Neural progenitor cell (in vitro differentiated cells): ENCODE data around the gene SPATA16. TPM values are rescaled to one million over a fixed set of nuclear protein-coding genes. Genes with fewer than 3 reads are reported as not detected.
"Not testable (repeated sequence)": the region's sequence is repeated elsewhere in the genome, so short reads cannot be mapped to it uniquely, and the experiment has no call there.

ENCODE experiments used
- DNase-seq: peaks from one replicate; pipeline ENCODE4 v3.0.0-alpha.2; 2016; ENCODE audit warnings: low spot score
- H2AFZ ChIP-seq: fragments of 200-600 bp; sonication (generic); replicated peaks from 2 replicates; pipeline ENCODE4 v1.6.1; 2016; ENCODE audit warnings: antibody characterized with exemption
- H3F3A ChIP-seq: fragments of 200-600 bp; sonication (generic); 2 replicates; pipeline ENCODE4 v1.6.1; 2016; ENCODE audit warnings: antibody characterized with exemption, low read depth
- H3K27ac ChIP-seq: fragments of 200-600 bp; sonication (generic); 2 replicates; pipeline ENCODE4 v1.5.1; 2016; ENCODE audit warnings: mild to moderate bottlenecking
- H3K27me3 ChIP-seq: fragments of 200-600 bp; sonication (generic); 2 replicates; pipeline ENCODE4 v1.6.1; 2016; ENCODE audit warnings: mild to moderate bottlenecking, moderate library complexity
- H3K36me3 ChIP-seq: fragments of 200-600 bp; sonication (generic); 2 replicates; pipeline ENCODE4 v1.5.1; 2016
- H3K4me1 ChIP-seq: fragments of 200-600 bp; sonication (generic); 2 replicates; pipeline ENCODE4 v1.6.1; 2016; ENCODE audit warnings: mixed run types
- H3K4me2 ChIP-seq: fragments of 200-600 bp; sonication (generic); 2 replicates; pipeline ENCODE4 v1.6.1; 2016
- H3K4me3 ChIP-seq: fragments of 200-600 bp; sonication (generic); 2 replicates; pipeline ENCODE4 v1.5.1; 2016
- H3K79me2 ChIP-seq: fragments of 200-600 bp; sonication (generic); 2 replicates; pipeline ENCODE4 v1.6.1; 2016; ENCODE audit warnings: low read depth
- H3K9ac ChIP-seq: fragments of 200-600 bp; sonication (generic); 2 replicates; pipeline ENCODE4 v1.6.1; 2016
- H3K9me3 ChIP-seq: fragments of 200-600 bp; sonication (generic); 2 replicates; pipeline ENCODE4 v1.5.1; 2016; ENCODE audit warnings: low read depth
- H4K20me1 ChIP-seq: fragments of 200-600 bp; sonication (generic); 2 replicates; pipeline ENCODE4 v1.6.1; 2016; ENCODE audit warnings: low read depth
- H3K27ac Mint-ChIP-seq: 3 replicates; pipeline ENCODE4 v1.8.0; 2021; ENCODE audit warnings: mixed read lengths
- H3K27me3 Mint-ChIP-seq: 2 replicates; pipeline ENCODE4 v1.8.0; 2022; ENCODE audit warnings: low read depth, mild to moderate bottlenecking, inconsistent platforms, moderate library complexity, mixed read lengths; ENCODE audit not compliant: insufficient read depth
- H3K36me3 Mint-ChIP-seq: 3 replicates; pipeline ENCODE4 v1.8.0; 2021; ENCODE audit warnings: mixed read lengths
- H3K4me1 Mint-ChIP-seq: 3 replicates; pipeline ENCODE4 v1.8.0; 2021; ENCODE audit warnings: mixed read lengths
- H3K4me3 Mint-ChIP-seq: 3 replicates; pipeline ENCODE4 v1.8.0; 2021; ENCODE audit warnings: mild to moderate bottlenecking, moderate library complexity, mixed read lengths
- H3K9me3 Mint-ChIP-seq: 3 replicates; pipeline ENCODE4 v1.8.0; 2020; ENCODE audit warnings: mixed read lengths
- CTCF ChIP-seq: fragments of 200-600 bp; sonication (generic); IDR thresholded peaks from 2 replicates; pipeline ENCODE4 v1.5.1; 2017; ENCODE audit warnings: antibody characterized with exemption, mild to moderate bottlenecking
- EZH2 ChIP-seq: fragments of 200-600 bp; sonication (generic); IDR thresholded peaks from 2 replicates; pipeline ENCODE4 v1.6.1; 2017; ENCODE audit warnings: antibody characterized with exemption, mild to moderate bottlenecking, moderate library complexity
- EZH2phosphoT487 ChIP-seq: fragments of 200-600 bp; sonication (generic); IDR thresholded peaks from 2 replicates; pipeline ENCODE4 v1.6.1; 2017; ENCODE audit warnings: antibody characterized with exemption
- total RNA-seq: library from RNA; depleted of rRNA; stranded (reverse); fragments of >200 nt; gene quantifications from 2 replicates; pipeline ENCODE4 v1.2.3, GENCODE V29; 2015; ENCODE audit warnings: low replicate concordance

The SPATA16 gene
- total RNA-seq, 1 donor from 2014 or later: not detected

- Histone ChIP-seq H3K4me1 (no peaks in the 10 kb centered on the region), H3K79me2 (no peaks in the 10 kb centered on the region), H4K20me1 (no peaks in the 10 kb centered on the region), H3K9me3 (no peaks in the 10 kb centered on the region), H3F3A (no peaks in the 10 kb centered on the region), H2AFZ (no peak overlapping the region), H3K27me3 (no peaks in the 10 kb centered on the region), H3K4me3 (no peak overlapping the region), H3K36me3 (no peaks in the 10 kb centered on the region), H3K4me2 (no peak overlapping the region), H3K27ac (no peak overlapping the region), H3K9ac (no peak overlapping the region)
- peaks cover 16% of the 10 kb centered on the region for H3K4me1 Mint-ChIP-seq
- no peaks in the 10 kb centered on the region for H3K36me3 Mint-ChIP-seq
- DNase-seq: no peak
- no peak overlapping the region for H3K27ac Mint-ChIP-seq
- H3K9me3 Mint-ChIP-seq: peaks cover 22% of the 10 kb centered on the region
- no peak for TF ChIP-seq CTCF
- no peak for TF ChIP-seq EZH2phosphoT487
- no peak overlapping the region for H3K4me3 Mint-ChIP-seq
- no peaks in the 10 kb centered on the region for H3K27me3 Mint-ChIP-seq
These were observed 271.1 kb downstream of the SPATA16 start for GRCh38 chr3:172869784-172870518.

GRCh38 chr3:172869368-172869771, 271.7 kb downstream of the SPATA16 start:
- Mint-ChIP-seq H3K4me3 (no peak overlapping the region), H3K9me3 (peaks cover 22% of the 10 kb centered on the region), H3K4me1 (peaks cover 16% of the 10 kb centered on the region), H3K36me3 (no peaks in the 10 kb centered on the region), H3K27me3 (no peaks in the 10 kb centered on the region), H3K27ac (no peak overlapping the region)
- Histone ChIP-seq H3F3A (no peaks in the 10 kb centered on the region), H3K9me3 (no peaks in the 10 kb centered on the region), H3K4me3 (no peak overlapping the region), H3K27ac (no peak overlapping the region), H2AFZ (no peak overlapping the region), H3K36me3 (no peaks in the 10 kb centered on the region), H3K4me1 (no peaks in the 10 kb centered on the region), H3K27me3 (no peaks in the 10 kb centered on the region), H3K4me2 (no peak overlapping the region), H3K79me2 (no peaks in the 10 kb centered on the region), H3K9ac (no peak overlapping the region), H4K20me1 (no peaks in the 10 kb centered on the region)
- TF ChIP-seq EZH2phosphoT487: no peak
- no peak for TF ChIP-seq EZH2
- no peak for TF ChIP-seq CTCF
- no peak for DNase-seq

- H3K27me3 ChIP-seq: no peaks in the 10 kb centered on the region
- no peak overlapping the region for H3K27ac Mint-ChIP-seq
- no peaks in the 10 kb centered on the region for H3K4me1 ChIP-seq
- no peak overlapping the region for H3K27ac ChIP-seq
- H2AFZ ChIP-seq: no peak overlapping the region
- H3K36me3 Mint-ChIP-seq: no peaks in the 10 kb centered on the region
- no peaks in the 10 kb centered on the region for H3F3A ChIP-seq
- peaks cover 22% of the 10 kb centered on the region for H3K9me3 Mint-ChIP-seq
- H4K20me1 ChIP-seq: no peaks in the 10 kb centered on the region
- H3K36me3 ChIP-seq: no peaks in the 10 kb centered on the region
- no peaks in the 10 kb centered on the region for H3K27me3 Mint-ChIP-seq
- H3K9me3 ChIP-seq: no peaks in the 10 kb centered on the region
- H3K9ac ChIP-seq: no peak overlapping the region
- DNase-seq: no peak
- H3K4me1 Mint-ChIP-seq: peaks cover 16% of the 10 kb centered on the region
- no peak overlapping the region for H3K4me2 ChIP-seq
- no peak overlapping the region for H3K4me3 ChIP-seq
- no peak overlapping the region for H3K4me3 Mint-ChIP-seq
- no peak for TF ChIP-seq EZH2
- no peak for TF ChIP-seq CTCF
- no peak for TF ChIP-seq EZH2phosphoT487
- H3K79me2 ChIP-seq: no peaks in the 10 kb centered on the region
These were observed 272.3 kb downstream of the SPATA16 start for GRCh38 chr3:172868582-172869200.

- peaks cover 31% of the 10 kb centered on the region for H3K9me3 Mint-ChIP-seq
- not testable (repeated sequence) for H3K4me1 ChIP-seq, H3K4me3 Mint-ChIP-seq, H3K27ac Mint-ChIP-seq, H4K20me1 ChIP-seq, H3K79me2 ChIP-seq, H3K4me2 ChIP-seq, H3K27ac ChIP-seq, H3K4me3 ChIP-seq, H3K36me3 Mint-ChIP-seq, H3K9me3 ChIP-seq, H3F3A ChIP-seq, H3K27me3 ChIP-seq, H3K27me3 Mint-ChIP-seq, H3K9ac ChIP-seq, H2AFZ ChIP-seq, H3K36me3 ChIP-seq, DNase-seq
- peaks cover 16% of the 10 kb centered on the region for H3K4me1 Mint-ChIP-seq
These were observed 274.2 kb downstream of the SPATA16 start for GRCh38 chr3:172866726-172867350.
